NCI-H226 (cell line): ENCODE data around the gene GALNT2.

Experiments
- DNase-seq: peaks from one replicate; pipeline ENCODE4 v3.0.0-alpha.2; 2015

The GALNT2 gene

DNA sequence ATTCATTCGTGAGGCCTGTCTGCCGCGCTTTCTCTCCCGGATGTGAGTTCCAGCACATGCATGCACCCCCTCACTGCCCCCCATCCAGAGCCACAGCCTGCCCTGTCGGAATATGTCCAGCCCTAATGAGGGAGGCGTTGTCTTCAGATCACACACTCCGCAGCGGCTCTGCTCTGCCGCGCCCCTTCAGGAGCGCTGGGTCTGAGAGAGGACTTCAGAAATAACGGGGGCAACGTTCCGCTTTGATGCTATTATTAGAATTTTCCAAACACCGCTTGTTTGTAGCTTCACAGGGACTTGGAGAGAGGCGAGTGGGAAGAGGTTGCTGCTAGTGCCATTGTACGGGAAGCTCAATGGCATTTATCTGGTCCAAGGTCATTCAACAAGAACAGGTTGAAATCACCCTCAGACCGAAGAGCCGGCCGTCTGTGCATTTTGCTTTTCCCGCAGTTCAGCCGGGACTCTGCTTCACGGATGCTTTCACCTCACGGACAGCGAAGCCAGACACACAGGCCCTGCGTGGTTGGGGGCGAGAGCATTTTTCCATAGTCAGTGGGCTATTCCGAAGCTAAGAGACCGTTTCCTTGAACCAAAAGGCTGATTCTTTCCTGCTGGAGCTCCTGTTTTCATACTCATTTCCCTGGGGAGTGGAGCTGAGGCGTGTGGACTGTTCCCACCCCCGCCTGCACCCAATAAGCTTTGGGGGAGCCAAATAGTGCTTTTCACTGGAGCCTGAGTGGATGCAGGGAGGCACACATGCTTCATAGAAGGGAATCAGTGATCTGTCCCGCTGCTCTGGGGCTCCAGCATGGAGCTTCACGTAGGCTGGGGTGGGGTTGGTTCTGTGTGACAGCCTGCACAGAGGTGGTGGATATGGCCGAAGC, 69.7 kb downstream of the GALNT2 start:
- no peak for DNase-seq

DNA sequence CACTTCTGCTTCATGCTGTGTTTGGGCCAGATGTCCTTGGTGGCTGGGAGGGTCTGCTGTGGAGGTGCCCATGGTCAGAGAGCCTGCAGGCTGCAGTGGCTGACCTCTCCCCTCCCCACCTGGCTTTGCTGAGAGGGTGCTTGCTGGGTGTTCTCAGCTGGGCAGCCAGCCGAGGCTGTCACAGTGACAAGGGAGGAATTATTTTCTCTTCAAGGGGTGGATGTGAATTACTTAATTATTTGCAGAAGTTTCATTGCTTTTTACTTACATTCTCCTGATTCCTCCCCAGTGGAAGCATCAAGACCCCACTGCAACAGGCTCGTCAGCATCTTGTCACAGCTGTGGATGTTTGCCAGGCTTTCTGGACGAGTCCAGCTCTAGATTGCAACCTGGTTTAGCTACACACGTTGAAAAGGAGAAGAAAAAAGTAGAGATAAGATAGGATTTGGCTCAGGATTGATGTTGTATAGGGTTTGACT, 70.3 kb downstream of the GALNT2 start:
- no peak for DNase-seq

DNA sequence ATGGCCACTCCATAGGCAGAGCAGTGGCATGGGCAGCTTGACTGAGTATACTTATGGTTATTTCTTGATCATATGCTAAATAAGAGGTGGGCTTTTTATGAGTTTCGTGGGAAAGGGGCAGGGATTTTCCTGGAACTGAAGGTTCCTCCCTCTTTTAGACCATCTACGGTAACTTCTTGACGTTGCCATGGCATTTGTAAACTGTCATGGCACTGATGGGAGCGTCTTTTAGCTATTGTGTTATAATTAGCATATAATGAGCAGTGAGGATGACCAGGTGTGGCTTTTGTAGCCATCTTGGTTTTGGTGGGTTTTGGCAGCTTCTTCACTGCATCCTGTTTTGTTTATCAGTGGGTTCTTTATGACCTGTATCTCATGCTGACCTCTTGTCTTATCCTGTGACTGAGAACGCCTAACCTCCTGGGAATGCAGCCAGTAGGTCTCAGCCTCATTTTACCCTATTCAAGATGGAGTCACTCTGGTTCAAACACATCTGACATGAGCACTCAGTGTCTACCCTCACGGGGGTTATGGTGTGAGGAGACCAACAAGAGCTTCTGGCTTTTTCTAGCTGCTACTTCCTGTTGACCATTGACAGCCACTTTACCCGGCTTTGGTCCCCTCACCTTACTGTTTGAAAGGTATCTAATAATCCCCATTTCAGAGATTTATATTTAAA, 71.7 kb downstream of the GALNT2 start:
- no peak for DNase-seq

DNA sequence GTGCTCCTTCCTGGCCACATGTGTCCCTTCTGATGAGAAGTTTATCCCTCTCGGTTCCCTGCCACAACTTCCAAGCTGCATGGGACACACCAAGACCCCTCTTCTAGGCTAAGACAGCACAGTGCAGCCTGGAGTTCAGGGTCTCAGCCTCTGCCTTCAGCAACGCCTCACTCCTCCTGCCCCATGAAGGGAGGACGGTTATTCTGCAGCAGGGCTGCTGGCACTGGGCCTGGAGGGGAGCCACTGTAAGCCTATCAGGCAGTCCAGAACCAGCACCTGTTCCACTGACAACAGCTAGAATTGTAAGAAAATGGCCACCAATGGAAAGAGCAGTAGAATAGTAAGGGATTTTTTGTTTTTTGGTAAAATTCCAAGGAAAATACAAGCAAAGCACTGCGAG, 72.3 kb downstream of the GALNT2 start:
- DNase-seq: no peak

DNA sequence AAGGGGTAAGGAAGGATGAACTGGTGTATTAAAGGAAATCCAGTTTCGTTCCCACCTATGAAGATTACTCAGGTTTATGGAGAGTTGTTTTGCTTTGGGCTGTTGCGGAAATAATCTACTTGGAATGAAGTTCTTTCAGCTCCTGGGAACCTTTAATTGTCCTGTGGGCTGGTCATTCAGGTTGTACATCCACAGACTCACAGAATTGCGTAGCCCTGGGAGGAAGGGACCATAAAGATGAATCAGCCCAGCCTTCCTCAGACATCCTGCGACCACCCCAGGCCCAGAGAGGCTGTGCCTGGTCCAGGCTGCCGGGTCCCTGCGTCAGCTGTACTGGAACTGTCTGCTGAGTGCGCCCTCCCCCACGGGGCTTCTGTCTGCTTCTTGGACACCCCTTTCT, 72.7 kb downstream of the GALNT2 start:
- no peak for DNase-seq

DNA sequence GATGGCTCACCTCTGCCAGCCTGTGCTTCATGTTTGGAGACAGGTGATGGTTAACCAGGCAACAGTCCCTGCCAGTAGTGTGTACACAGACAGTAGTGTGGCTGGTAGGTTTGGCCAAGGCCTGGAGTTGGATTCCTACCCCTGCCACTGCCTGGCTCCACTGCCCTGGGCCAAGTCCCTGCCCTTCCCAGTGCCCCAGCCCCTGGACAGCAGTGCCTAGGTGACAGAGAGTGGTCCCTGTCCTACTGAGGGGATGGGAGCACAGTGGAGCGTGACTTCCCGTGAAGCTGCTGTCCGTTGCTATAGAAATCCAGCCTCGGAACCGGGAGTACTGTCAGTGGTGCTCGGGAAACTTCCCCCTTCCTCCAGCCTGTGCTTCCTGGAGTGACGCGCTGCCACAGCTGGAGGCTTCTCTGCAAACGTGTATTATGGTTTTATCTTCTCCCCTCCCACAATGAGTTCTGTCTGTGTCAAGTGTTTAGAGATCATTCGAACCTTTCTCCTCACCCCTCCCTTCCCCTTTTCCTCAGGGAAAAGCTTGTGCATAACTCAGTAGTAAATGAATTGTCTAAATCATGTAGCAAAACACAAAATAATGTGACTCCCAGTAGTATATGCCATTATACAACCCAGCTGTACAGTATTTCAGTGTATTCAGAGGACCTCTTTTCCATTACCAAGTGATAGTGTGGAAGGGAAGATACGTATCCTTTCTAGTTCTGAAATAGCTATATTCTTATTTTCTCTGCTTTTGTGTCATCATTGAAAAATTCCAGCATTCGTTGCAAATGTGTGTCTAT, 73.4 kb downstream of the GALNT2 start:
- DNase-seq: no peak

DNA sequence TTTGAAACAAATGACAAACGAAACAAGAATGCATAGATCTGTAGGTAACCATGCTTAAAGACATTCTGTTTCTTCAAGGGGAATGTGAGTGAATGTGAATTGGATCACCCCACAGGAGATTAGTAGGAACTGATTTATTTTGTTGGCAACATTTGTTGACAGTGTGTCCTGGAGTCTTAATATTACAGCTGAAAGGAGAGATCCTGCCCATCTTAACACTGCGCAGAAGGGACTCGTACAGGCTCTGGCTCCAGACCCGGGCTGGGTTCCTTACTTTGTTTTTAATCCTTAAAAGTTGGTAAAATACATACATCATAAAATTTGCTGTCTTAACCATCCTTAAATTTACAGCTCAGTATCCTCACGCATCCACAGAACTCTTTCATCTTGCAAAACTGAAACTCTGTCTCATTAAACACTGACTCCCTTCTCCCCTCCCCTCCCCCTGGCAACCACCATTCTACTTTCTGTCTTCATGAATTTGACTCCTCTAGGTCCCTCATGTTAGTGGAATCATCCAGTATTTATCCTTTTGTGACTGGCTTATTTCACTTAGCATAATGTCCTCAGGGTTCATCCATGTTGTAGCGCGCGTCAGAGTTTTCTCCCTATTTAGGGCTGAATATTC, 74.1 kb downstream of the GALNT2 start:
- no peak for DNase-seq

DNA sequence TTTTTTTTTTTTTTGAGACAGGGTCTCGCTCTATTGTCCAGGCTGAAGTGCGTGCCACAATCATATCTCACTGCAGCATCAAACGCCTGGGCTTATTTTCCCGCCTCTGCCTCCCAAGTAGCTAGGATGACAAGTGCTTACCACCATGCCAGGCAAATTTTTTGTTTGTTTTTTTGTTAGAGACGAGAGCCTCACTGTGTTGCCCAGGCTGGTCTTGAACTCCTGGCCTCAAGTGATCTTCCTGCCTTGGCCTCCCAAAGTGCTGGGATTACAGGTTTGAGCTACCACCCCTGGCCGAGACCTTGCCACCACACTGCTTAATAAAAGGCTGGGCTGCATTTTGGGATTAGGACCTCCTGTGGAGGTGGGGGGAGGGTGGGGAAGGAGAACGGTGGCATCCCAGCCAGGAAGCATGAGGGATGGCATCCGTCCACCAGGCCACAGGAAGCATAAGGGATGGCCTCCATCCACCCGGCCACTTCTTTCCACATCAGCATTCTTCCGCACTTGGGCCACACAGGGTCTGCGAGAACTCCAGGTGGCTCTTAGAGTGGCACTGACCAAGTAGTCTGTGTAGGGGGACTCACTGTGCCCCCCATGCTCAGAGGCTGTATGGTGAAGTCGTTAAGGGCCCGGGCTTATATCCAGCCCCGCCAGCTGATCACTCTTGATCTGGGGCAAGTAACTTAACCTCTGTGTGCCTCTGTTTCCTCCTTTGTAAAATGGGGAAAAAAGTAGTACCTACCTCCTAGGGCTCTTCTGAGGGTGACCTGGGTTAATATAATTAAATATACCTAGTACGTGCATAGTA, 75.0 kb downstream of the GALNT2 start:
- no peak for DNase-seq

DNA sequence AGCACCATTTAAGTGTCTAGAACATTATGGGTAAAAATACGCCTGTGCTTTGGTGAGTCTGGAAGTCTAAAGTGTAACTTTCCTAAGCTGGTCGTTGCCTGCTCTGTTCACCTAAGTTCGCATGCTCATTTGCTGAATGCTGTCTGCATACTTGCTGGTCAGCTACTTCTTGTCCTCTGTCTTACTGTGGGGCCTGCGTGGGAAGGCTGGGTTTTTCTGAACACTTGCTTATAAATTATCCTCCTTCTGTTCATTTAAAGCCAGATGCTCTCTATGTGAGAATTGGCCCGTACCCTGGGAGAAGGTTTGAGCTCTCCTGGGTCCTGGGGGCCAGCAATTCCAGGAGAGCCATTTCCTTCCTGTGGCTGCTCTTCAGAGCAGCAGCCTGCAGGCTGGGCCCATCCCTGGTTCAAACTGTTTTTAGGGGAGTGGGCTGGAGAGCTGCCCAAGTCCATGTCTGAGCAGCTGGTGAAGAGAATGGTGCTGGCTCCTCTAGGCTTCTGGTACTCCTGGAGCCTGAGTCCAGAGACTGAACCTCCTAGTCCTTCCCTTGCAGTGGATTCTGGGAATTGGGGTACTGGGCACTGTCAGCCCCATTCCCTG, 75.7 kb downstream of the GALNT2 start:
- DNase-seq: no peak

DNA sequence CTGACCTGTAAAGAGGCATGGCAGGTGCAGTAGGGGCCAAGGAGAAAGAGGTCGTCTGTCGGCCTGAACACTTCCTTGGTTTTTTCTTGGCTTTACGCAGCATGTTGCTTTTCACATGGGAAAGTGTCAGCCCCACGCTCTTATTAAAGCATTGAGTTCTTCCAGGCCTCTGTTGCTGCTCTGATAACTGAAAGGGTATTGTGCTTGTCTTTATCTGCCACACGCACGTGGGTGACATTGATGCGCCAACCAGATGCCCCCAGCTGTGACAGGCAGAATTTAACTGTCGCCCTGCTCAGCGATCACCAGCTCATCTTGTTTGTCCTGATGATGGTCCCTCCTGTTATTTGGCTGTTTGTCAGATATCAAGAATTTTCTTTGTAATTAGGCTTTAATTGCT, 76.5 kb downstream of the GALNT2 start:
- no peak for DNase-seq

DNA sequence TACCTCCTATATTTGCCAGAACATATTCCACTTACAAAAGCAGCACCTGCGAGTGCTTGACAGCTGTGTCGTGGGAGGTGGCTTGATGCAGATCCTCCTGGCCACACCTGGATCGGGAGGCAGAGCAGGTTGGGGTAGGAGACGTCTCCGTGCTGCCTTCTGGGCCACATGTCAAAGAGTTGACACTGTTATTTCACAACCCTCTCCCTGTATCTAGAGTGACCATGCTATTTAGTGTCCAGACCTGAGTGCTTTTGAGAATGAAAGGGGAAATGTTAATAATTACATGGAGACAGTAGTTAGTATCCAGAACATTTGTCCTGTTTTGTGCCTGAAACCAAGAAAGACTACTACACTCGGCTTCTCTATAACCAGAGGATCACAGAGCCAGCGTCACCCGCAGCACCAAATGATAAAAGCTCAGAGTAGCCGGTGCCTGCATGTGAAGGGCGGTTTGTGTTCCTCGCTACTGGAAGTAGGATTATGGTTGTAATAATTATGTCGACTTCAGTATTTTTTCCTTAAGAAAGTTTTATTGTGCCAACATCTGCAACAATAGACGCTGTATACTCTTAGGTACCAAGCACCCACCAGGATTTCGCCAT, 77.1 kb downstream of the GALNT2 start:
- DNase-seq: no peak

DNA sequence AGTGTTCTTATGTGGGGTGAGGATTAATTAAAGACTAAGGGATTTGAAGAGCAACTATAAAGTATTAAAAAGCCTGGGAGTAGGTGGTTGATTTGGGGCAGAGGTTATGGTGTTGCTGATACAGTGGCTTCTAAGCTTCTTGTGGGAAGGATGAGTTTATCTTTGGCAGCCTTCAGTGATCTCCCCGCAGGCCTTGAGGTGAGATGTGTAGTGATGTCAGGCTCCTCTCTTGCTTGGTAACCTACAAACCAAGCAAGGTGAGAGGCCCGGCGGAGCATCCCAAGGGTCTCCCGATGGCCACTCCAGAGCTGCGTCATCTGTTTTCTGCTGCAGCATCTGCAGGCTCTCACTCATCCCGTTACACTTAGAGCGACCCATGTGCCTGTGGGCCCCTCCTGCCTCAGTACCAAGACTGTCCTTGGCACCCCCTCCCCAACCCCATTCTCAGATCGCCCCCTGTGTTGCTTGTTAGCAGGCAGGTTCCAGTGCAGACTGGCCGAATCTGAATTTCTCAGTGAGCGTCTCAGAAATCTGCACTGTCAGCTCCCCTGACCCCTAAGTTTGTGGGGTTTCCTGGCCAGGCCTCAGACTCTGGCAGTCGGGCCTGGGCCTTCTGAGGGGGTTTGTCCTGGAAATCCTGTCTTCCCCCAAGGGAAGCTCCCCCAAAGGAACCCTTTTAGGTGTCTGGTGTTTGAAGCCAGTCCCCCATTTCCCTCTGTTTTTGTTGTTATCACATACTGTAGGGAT, 77.9 kb downstream of the GALNT2 start:
- no peak for DNase-seq

DNA sequence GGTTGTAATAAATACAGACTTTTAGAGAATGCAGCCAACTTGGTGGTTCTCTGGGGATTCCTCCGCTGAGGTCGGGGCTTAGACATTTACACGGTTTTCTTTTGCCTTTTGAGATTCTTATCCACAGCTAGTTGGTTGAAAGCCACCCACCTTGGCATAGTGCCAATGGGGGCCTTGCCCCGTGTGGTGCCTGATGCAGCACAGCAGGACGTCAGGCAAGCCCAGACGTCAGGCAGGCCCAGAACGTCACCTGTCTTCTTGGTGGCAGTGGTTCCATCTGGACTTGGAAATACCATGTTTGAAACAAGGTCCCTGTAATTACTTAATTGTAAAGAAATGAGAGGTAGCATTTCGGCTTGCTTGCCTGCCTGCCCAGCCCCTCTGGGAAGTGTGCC, 78.5 kb downstream of the GALNT2 start:
- DNase-seq: no peak

DNA sequence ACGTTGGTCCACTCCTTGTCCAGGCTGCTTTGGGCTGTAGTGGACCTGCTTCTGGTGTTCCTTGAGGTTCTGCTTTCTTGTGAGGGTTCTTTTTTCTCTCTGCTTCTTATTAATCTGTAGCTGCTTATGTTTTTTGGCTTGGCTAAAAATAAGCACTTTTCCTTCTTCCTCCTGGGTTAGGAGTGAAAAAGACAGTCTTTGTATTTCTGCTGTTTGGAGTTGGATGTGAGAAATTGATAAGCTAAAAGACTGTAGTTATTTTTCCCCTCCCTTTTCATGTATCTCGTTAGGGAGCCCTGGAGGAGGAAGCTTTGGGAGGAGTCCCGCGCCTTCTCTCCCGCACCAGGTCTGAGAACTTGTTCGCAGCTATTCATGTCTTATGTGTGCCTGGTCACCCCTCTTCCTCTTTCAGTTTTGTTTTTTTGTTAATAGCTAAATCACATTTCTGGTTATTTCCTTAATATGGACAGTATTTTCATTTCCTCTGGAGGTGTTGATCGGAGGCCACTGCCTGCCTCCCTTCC, 79.0 kb downstream of the GALNT2 start:
- no peak for DNase-seq

DNA sequence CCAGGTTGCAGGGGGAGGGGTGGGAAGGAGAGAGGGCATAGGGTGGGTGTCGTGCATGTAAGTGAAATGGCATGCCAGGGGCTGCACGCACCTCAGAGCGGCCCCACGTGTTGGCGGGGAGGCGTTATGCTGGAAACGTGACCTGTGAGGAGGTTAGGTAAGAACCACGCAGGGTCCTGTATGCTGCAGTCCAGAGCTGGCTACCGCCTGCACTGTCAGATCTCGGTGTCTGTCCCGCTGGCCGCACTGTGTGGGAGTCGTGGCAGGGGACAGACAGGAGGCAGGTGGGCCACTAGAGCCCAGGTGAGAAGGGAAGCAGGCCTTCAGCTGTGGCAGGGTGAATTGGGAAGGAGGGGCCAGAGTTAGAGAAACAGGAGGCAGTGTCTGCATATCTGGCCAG, 79.7 kb downstream of the GALNT2 start:
- DNase-seq: no peak

DNA sequence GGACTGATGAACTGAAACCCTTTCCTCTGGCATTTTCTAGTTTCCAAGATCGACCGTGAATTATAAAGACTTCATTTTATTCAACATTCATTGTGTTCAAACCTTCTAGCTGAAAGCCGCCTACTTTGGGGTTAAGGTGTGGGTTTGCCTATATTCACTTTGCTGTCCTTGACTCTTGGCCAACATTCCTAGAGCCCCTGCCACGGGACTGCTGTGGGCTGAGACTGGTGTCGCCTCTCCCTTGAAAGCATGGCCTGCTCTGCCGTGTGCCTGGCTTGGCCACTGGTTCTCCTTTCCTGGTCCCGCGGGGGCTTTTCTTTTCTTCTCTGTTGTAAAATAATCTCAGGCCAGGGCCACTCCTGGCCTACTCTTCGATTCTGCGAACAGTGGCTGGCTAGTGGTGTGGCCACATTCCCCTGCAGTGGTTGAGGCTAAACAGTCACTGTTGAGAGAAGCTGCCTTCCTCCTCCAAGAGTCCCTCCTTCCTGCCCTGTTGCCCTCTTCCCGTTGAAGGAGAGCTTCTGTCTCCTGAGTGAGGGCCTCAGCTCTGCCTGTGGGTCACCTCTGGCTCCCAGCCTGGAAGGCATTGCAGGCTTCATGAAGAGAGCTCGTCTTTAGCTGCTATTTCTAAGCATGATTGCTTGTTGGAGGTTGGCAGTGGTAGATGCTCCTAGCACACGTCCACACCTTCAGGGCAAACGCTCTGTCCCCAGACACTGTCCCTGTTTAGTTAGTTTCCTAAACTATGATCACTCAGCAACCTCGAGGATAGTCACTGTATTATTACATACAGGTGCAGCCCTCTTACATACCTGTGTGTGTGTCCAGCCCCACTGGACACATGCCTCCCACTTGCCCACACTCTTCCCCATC, 80.5 kb downstream of the GALNT2 start:
- no peak for DNase-seq

DNA sequence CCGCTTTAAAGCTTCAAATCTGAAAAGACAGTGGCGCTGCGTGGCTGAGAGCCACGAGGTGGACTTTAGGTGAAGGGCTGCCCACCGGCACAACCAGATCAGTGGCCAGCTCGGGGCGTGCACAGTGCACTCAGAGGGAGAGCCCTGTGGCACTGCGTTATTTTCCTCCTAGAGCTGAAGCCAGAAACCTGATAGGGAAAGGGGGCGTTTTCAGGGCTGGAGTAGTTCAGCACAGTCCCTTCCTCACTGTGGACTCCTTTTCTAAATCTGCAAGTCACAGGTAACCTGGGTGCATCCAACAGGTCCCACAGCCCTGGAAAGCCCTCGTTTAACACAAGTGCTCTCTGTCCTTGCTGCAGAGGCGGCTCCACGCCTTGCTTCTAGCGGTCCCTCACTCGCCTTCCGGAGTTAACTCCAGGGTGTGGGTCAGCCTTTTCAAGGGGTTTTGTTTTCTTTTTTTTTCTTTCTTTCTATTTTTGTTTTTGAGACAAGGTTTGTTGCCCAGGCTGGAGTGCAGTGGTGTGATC, 81.2 kb downstream of the GALNT2 start:
- DNase-seq: no peak

DNA sequence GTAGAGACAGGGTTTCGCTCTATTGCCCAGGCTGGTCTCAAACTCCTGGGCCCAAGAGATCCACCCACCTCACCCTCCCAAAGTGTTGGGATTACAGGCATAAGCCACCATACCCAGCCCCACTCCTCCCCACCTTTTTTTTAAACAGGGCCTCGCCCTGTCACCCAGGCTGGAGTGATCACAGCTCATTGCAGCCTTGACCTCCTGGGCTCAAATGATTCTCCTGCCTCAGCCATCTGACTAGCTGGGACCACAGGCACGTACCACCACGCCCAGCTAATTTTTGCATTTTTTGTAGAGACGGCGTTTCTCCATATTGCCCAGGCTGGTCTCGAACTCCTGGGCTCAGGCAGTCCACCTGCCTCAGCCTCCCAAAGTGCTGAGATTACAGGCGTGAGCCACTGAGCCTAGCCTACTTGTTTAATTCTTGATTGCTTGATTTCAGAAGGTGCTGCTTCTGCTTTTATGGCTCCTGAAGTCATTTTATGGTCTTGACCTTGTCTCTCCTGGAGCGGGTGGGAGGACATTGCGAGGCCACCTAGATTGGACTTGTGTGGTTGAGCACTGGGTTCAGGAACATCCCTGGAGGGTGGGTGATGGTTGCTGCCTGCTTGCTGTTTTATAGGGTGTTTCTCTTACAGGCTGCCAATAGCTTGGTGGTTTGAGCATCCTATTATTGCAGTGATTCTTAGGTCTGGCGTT, 81.9 kb downstream of the GALNT2 start:
- DNase-seq: no peak
